HG03575 (cell line): ENCODE results near the gene PARP1.
"Not testable (repeated sequence)": the region's sequence is repeated elsewhere in the genome, so short reads cannot be mapped to it uniquely, and the experiment has no call there.

Experiments used
- ATAC-seq: cut with Tn5 transposase; IDR thresholded peaks from one replicate; pipeline ENCODE4 v1.9.1; 2021; ENCODE audit not compliant: unreplicated experiment, insufficient number of reproducible peaks, low FRiP score; ENCODE audit errors: extremely low read depth

Gene PARP1

GRCh38 chr1:226362891-226363447 lies 44.9 kb downstream of the PARP1 start:
- no peak for ATAC-seq

GRCh38 chr1:226362361-226362760 lies 45.5 kb downstream of the PARP1 start:
- no peak for ATAC-seq

- ATAC-seq, result peak; percentile 60
These were observed 47.7 kb downstream of the PARP1 start for GRCh38 chr1:226360106-226360746.

GRCh38 chr1:226357416-226357815 lies 50.5 kb downstream of the PARP1 start:
- ATAC-seq, result no peak

- no peak for ATAC-seq
These were observed 52.0 kb downstream of the PARP1 start for GRCh38 chr1:226355669-226356551.

- ATAC-seq, result no peak
These were observed 52.9 kb downstream of the PARP1 start for GRCh38 chr1:226355016-226355415.

- ATAC-seq, result no peak
These were observed 54.0 kb downstream of the PARP1 start for GRCh38 chr1:226353698-226354525.

GRCh38 chr1:226351709-226352108 lies 56.2 kb downstream of the PARP1 start:
- ATAC-seq, result no peak

- no peak for ATAC-seq
These were observed 57.4 kb downstream of the PARP1 start for GRCh38 chr1:226350519-226350865.

- no peak for ATAC-seq
These were observed 57.9 kb downstream of the PARP1 start for GRCh38 chr1:226349801-226350518.

GRCh38 chr1:226349081-226349480 lies 58.8 kb downstream of the PARP1 start:
- ATAC-seq, result no peak

- ATAC-seq, result no peak
These were observed 63.2 kb downstream of the PARP1 start for GRCh38 chr1:226344441-226345259.

- ATAC-seq, result no peak
These were observed 65.2 kb downstream of the PARP1 start for GRCh38 chr1:226342656-226343055.

GRCh38 chr1:226340111-226340510 lies 67.8 kb downstream of the PARP1 start:
- ATAC-seq, result not testable (repeated sequence)

- no peak for ATAC-seq
These were observed 70.5 kb downstream of the PARP1 start for GRCh38 chr1:226337276-226337875.

- no peak for ATAC-seq
These were observed 72.2 kb downstream of the PARP1 start for GRCh38 chr1:226335661-226336060.

GRCh38 chr1:226332947-226333346 lies 74.9 kb downstream of the PARP1 start:
- no peak for ATAC-seq

- ATAC-seq, result no peak
These were observed 78.7 kb downstream of the PARP1 start for GRCh38 chr1:226329237-226329636.
